Measurements from ENCODE around the gene BCL10. TPM values are rescaled to one million over a fixed set of nuclear protein-coding genes. Genes with fewer than 3 reads are reported as not detected.

Gene BCL10
- total RNA-seq, result 46.0 and 53.3 TPM in 2 replicates

GRCh38 chr1:85276215-85276977 is at the start of gene BCL10:
BCL10 (minus strand) TSS chr1:85276632; CDS start chr1:85276352, 280 bp downstream.

GRCh38 chr1:85259118-85259911 is 17.1 kb downstream of the BCL10 start, which contains the start of gene C1orf52:
C1orf52 (minus strand) TSS chr1:85259662; CDS start chr1:85259633, 29 bp downstream.

Other genes starting within 250 kb of the BCL10 start
- 4.4 and 24.0 TPM in 2 replicates for gene MCOLN3, start 228.1 kb downstream of the BCL10 start, total RNA-seq
- gene SYDE2, start 75.6 kb downstream of the BCL10 start, total RNA-seq, result 7.9 and 9.6 TPM in 2 replicates
- 11.3 and 19.3 TPM in 2 replicates for gene C1orf52, start 17.0 kb downstream of the BCL10 start, total RNA-seq
- gene DDAH1, start 188.5 kb upstream of the BCL10 start, total RNA-seq, result 1.8 and 3.8 TPM in 2 replicates

All from nasal cavity respiratory epithelium epithelial cell of viscerocranial mucosa (primary cell).